ENCODE measurements around the gene GABRP.

DNA sequence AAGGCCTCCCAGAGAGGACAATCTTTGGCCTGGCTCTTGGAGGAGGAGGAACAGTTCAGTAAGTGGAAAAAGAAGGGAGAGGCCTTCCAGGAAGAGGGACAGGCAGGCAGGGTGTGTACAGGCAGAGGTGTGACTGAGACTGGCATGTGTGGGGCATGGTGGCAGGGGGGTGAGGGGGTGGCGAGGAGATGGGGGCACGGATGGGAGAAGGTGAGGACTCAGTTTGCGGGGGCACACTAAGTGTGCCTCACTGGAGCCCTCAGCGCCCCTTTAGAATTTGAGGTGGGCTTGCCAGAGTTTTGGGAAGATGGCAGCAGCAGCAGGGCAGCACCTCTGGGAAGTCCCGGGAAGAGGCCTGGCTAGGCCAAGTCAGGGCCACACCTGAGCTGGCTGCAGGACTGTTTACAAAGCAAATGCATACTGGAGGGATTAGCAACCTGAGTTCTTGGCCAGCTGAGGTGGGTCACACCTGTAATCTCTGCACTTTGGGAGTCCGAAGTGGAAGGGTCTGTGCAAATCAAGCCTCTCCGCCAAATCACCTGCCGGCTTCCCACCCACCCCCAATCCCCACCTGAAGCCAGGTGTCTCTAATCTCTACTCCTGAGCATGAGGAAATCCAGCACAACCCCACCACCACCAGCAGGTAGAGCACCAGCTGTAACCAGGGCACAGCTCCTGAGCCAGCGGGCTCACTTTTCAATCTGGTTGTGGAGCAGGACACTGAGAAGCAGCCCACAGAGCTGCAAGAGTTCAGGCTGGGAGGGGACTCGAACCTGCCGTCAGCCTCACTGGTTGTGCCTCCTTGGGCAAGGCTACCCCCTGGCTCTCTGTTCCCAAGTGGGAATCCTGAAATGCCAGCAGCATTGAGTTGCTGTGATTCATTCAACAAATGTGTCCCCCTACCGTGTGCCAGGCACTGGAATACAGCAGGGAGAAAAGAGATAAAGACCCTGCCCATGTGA lies 10.2 kb upstream of the GABRP start:
- TF ChIP-seq, protein P1, sequence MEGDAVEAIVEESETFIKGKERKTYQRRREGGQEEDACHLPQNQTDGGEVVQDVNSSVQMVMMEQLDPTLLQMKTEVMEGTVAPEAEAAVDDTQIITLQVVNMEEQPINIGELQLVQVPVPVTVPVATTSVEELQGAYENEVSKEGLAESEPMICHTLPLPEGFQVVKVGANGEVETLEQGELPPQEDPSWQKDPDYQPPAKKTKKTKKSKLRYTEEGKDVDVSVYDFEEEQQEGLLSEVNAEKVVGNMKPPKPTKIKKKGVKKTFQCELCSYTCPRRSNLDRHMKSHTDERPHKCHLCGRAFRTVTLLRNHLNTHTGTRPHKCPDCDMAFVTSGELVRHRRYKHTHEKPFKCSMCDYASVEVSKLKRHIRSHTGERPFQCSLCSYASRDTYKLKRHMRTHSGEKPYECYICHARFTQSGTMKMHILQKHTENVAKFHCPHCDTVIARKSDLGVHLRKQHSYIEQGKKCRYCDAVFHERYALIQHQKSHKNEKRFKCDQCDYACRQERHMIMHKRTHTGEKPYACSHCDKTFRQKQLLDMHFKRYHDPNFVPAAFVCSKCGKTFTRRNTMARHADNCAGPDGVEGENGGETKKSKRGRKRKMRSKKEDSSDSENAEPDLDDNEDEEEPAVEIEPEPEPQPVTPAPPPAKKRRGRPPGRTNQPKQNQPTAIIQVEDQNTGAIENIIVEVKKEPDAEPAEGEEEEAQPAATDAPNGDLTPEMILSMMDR (IDR thresholded peaks at IDR 0.05; ENCODE audit: insufficient read depth, low read length) = no peak
- no peak for TF ChIP-seq SPI1 (IDR thresholded peaks at IDR 0.05; ENCODE audit: borderline replicate concordance, low read depth)
- TF ChIP-seq GABPA (IDR thresholded peaks at IDR 0.05; ENCODE audit: low read depth) = no peak
- no peak for TF ChIP-seq POLR2AphosphoS5 (IDR thresholded peaks at IDR 0.05; ENCODE audit: low read depth)
